H1 (cell line): ENCODE measurements around the gene REM2. TPM values are rescaled to one million over a fixed set of nuclear protein-coding genes. Genes with fewer than 3 reads are reported as not detected.
A peak's percentile ranks its signal among the peaks of the same experiment; 100 is the strongest.

ENCODE experiments used
- CTCF ChIA-PET: fragments of 300-600 bp; sonication (Branson Sonifier 250); formaldehyde crosslinking; loops from one replicate; lab custom pipeline; 2021; ENCODE audit not compliant: partially characterized antibody; lab: Charles Lee
- POLR2A ChIA-PET: fragments of 300-600 bp; sonication (Branson Sonifier 250); formaldehyde crosslinking; loops from one replicate; lab custom pipeline; 2021; ENCODE audit warnings: inconsistent platforms; ENCODE audit not compliant: partially characterized antibody; lab: Charles Lee
- DNase-seq, 2 experiments: peaks; one replicate each; pipeline versions ENCODE4 v3.0.0 to v3.0.0-alpha.2; 2010 to 2022; ENCODE audit warnings: low spot score in 2 of 2, low read depth in 1 of 2, mixed read lengths in 1 of 2
- FAIRE-seq: peaks from 2 replicates; lab custom pipeline; 2011; peaks lifted over from hg19 to GRCh38; lab: Jason Lieb, UNC
- H2AFZ ChIP-seq: 2 replicates; pipeline ENCODE4 v1.8.1; 2012; ENCODE audit warnings: low read length, inconsistent platforms
- H2AK5ac ChIP-seq: 2 replicates; pipeline ENCODE4 v1.6.1; 2013; ENCODE audit warnings: low read depth, low read length
- H2BK120ac ChIP-seq: replicated peaks from 2 replicates; pipeline ENCODE3; 2013; ENCODE audit warnings: low read depth, low read length, inconsistent platforms
- H2BK12ac ChIP-seq: 2 replicates; pipeline ENCODE4 v1.6.1; 2013; ENCODE audit warnings: low read depth, low read length
- H2BK15ac ChIP-seq: 2 replicates; pipeline ENCODE4 v1.6.1; 2013; ENCODE audit warnings: low read length
- H2BK20ac ChIP-seq: 2 replicates; pipeline ENCODE4 v1.6.1; 2013; ENCODE audit warnings: low read length
- H2BK5ac ChIP-seq: 2 replicates; pipeline ENCODE4 v1.6.1; 2013; ENCODE audit warnings: low read depth, low read length
- H3K14ac ChIP-seq: 2 replicates; pipeline ENCODE4 v1.6.1; 2013; ENCODE audit warnings: inconsistent platforms; ENCODE audit not compliant: insufficient read length
- H3K18ac ChIP-seq: 2 replicates; pipeline ENCODE4 v1.6.1; 2013; ENCODE audit warnings: low read length; ENCODE audit errors: extremely low read depth
- H3K23ac ChIP-seq: 2 replicates; pipeline ENCODE4 v1.6.1; 2013; ENCODE audit warnings: inconsistent platforms; ENCODE audit not compliant: insufficient read length
- H3K23me2 ChIP-seq: 2 replicates; pipeline ENCODE4 v1.6.1; 2013; ENCODE audit warnings: low read depth, low read length
- H3K27ac ChIP-seq: 2 replicates; pipeline ENCODE4 v1.6.1; 2011; ENCODE audit warnings: low read depth, low read length, inconsistent platforms
- H3K27me3 ChIP-seq, 4 experiments: replicated peaks in 1 of 4; 1 replicate in 1 of 4; 2 replicates in 3 of 4; pipeline versions ENCODE4 v1.6.1 to v1.8.1; 2011 to 2013; ENCODE audit warnings: low read length in 3 of 4, mild to moderate bottlenecking in 3 of 4, inconsistent platforms in 2 of 4, mixed read lengths in 2 of 4, moderate library complexity in 1 of 4; ENCODE audit not compliant: control insufficient read depth in 3 of 4, insufficient read depth in 3 of 4; ENCODE audit errors: extremely low read depth in 1 of 4
- H3K36me3 ChIP-seq, 4 experiments: 2 replicates each; pipeline versions ENCODE4 v1.6.1 to v1.8.1; 2011 to 2013; ENCODE audit warnings: mild to moderate bottlenecking in 4 of 4, low read length in 3 of 4, moderate library complexity in 2 of 4, control low read depth in 1 of 4, inconsistent platforms in 1 of 4; ENCODE audit not compliant: insufficient read depth in 4 of 4, control insufficient read depth in 2 of 4
- H3K4ac ChIP-seq: replicated peaks from 2 replicates; pipeline ENCODE3; 2013; ENCODE audit warnings: low read length, low read depth, mixed read lengths, inconsistent platforms; ENCODE audit not compliant: insufficient read length
- H3K4me1 ChIP-seq, 4 experiments: replicated peaks in 1 of 4; 1 replicate in 1 of 4; 2 replicates in 3 of 4; pipeline versions ENCODE4 v1.6.1 to v1.8.1; 2011 to 2013; ENCODE audit warnings: low read length in 3 of 4, inconsistent platforms in 2 of 4, mixed read lengths in 1 of 4; ENCODE audit not compliant: insufficient read depth in 4 of 4, control insufficient read depth in 3 of 4
- H3K4me2 ChIP-seq, 2 experiments: 2 replicates each; pipeline versions ENCODE4 v1.6.1 to v1.8.1; 2011 to 2013; ENCODE audit warnings: low read depth in 2 of 2, low read length in 2 of 2, control low read depth in 1 of 2, inconsistent platforms in 1 of 2, mild to moderate bottlenecking in 1 of 2; ENCODE audit not compliant: insufficient read depth in 1 of 2
- H3K4me3 ChIP-seq, 4 experiments: fragments of 200-600, 300-600 bp in 1 of 4; sonication (generic), shearing (Covaris generic), sonication (Bioruptor Twin) in 1 of 4; 2 replicates each; pipeline versions ENCODE4 v1.5.1 to v1.8.1; 2011 to 2016; ENCODE audit warnings: low read length in 4 of 4, low read depth in 3 of 4, control low read depth in 2 of 4, inconsistent platforms in 2 of 4, mild to moderate bottlenecking in 2 of 4, mixed read lengths in 1 of 4, moderate library complexity in 1 of 4; ENCODE audit not compliant: insufficient read depth in 2 of 4; ENCODE audit errors: extremely low read depth in 1 of 4
- H3K56ac ChIP-seq: replicated peaks from 2 replicates; pipeline ENCODE3; 2013; ENCODE audit warnings: low read depth, mild to moderate bottlenecking, mixed read lengths, low read length, inconsistent platforms; ENCODE audit not compliant: insufficient read length
- H3K79me1 ChIP-seq: 2 replicates; pipeline ENCODE4 v1.6.1; 2013; ENCODE audit warnings: low read depth, low read length, control low read depth
- H3K79me2 ChIP-seq, 2 experiments: 2 replicates each; pipeline versions ENCODE4 v1.6.1 to v1.8.1; 2012 to 2013; ENCODE audit warnings: low read length in 2 of 2, mild to moderate bottlenecking in 2 of 2, inconsistent platforms in 1 of 2; ENCODE audit not compliant: insufficient read depth in 2 of 2, control insufficient read depth in 1 of 2
- H3K9ac ChIP-seq, 4 experiments: replicated peaks in 1 of 4; 1 replicate in 1 of 4; 2 replicates in 3 of 4; pipeline versions ENCODE4 v1.6.1 to v1.8.1; 2011 to 2013; ENCODE audit warnings: low read depth in 3 of 4, low read length in 3 of 4, control low read depth in 2 of 4, mild to moderate bottlenecking in 2 of 4, moderate library complexity in 2 of 4, inconsistent platforms in 1 of 4; ENCODE audit errors: extremely low read depth in 1 of 4
- H3K9me3 ChIP-seq, 2 experiments: 2 replicates each; pipeline versions ENCODE4 v1.6.1 to v1.8.1; 2012 to 2013; ENCODE audit warnings: mild to moderate bottlenecking in 2 of 2, moderate library complexity in 2 of 2, control low read depth in 1 of 2, inconsistent platforms in 1 of 2, low read depth in 1 of 2, low read length in 1 of 2, mixed read lengths in 1 of 2; ENCODE audit not compliant: insufficient read depth in 2 of 2
- H4K20me1 ChIP-seq, 2 experiments: replicated peaks in 1 of 2; 2 replicates each; pipeline versions ENCODE3 to v1.8.1; 2011 to 2013; ENCODE audit warnings: inconsistent platforms in 2 of 2, low read length in 2 of 2, mild to moderate bottlenecking in 1 of 2; ENCODE audit not compliant: insufficient read depth in 2 of 2, control insufficient read depth in 1 of 2
- H4K5ac ChIP-seq: 2 replicates; pipeline ENCODE4 v1.6.1; 2013; ENCODE audit warnings: low read length, low read depth, mixed read lengths, inconsistent platforms; ENCODE audit not compliant: insufficient read length
- H4K8ac ChIP-seq: 2 replicates; pipeline ENCODE4 v1.8.0; 2013; ENCODE audit warnings: mild to moderate bottlenecking, moderate library complexity, low read length, inconsistent platforms; ENCODE audit not compliant: insufficient read depth; ENCODE audit errors: extremely low read depth
- H4K91ac ChIP-seq: replicated peaks from 2 replicates; pipeline ENCODE3; 2013; ENCODE audit warnings: low read length, mixed read lengths, inconsistent platforms; ENCODE audit not compliant: insufficient read length
- POLR2AphosphoS5 ChIP-seq: IDR thresholded peaks from 2 replicates; pipeline ENCODE4 v1.6.1; 2011; ENCODE audit warnings: low read depth, low read length
- ZNF274 ChIP-seq: IDR thresholded peaks from 2 replicates; pipeline ENCODE4 v1.7.0; 2012; ENCODE audit warnings: low read length, borderline replicate concordance; ENCODE audit errors: extremely low read depth
- WGBS, 2 experiments: shearing (Covaris generic) in 1 of 2; methylation state at CpG; one replicate each; pipeline versions ENCODE4 v1.1.6 to v1.1.7; 2013 to 2015; ENCODE audit warnings: low lambda C conversion rate in 2 of 2, mixed read lengths in 2 of 2, inconsistent platforms in 1 of 2, low coverage in 1 of 2, missing lambda C conversion rate in 1 of 2; ENCODE audit not compliant: insufficient replicate concordance in 2 of 2, insufficient coverage in 1 of 2, insufficient read length in 1 of 2; ENCODE audit errors: extremely low coverage in 1 of 2, missing lambda C conversion rate in 1 of 2; 5-methylcytosine and 5-hydroxymethylcytosine counted together
- polyA plus RNA-seq, 7 experiments: library from polyadenylated mRNA; depleted of rRNA in 3 of 7; stranded (reverse) in 5 of 7; unstranded in 2 of 7; fragments of >200 nt in 5 of 7; fragments of 200-250 nt in 2 of 7; gene quantifications; 1 replicate in 5 of 7; 2 replicates in 1 of 7; 4 replicates in 1 of 7; pipeline versions ENCODE4 v1.2.1 to v1.2.3, GENCODE V29; 2011 to 2013; ENCODE audit warnings: missing spikeins in 2 of 7, mixed read lengths in 2 of 7
- total RNA-seq: library from RNA; stranded (reverse); fragmentation: NEBNext Ultra II Directional; extraction: Animal tissue kit (Norgen Biotek cat#: 25700); gene quantifications from 2 replicates; pipeline ENCODE4 v1.2.1, GENCODE V29; 2021

Gene REM2
- total and polyA plus RNA-seq, 2 of the 8 experiments (the other 6 are each of a cell fraction or from before 2014, with no cell fraction given): 1.00 to 1.1 TPM

GRCh38 chr14:22852599-22852939 lies 30.5 kb upstream of the REM2 start:
- H2AK5ac ChIP-seq: no peak overlapping the region
- no peak overlapping the region for H4K5ac ChIP-seq
- no peaks in the 10 kb centered on the region for H4K20me1 ChIP-seq
- H3K14ac ChIP-seq: no peak overlapping the region
- ChIA-PET POLR2A (interaction anchor here (1.0 to 13.9 kb wide), 3 partner anchors 14 to 30 kb away, joined by 4 to 203 read pairs (median 85); partner anchors contain the start of genes MMP14 and MRPL52), CTCF (interaction anchor here (0.6 to 56.0 kb wide), 32 partner anchors 12 to 463 kb away, joined by 3 to 1562 read pairs (median 6); partner anchors contain the start of genes AJUBA, LRP10, MMP14 and MRPL52)
- H3K4me1 ChIP-seq: peaks cover 4 to 22% (median 11%) of the 10 kb centered on the region in 4 experiments
- no peak overlapping the region for H3K4me3 ChIP-seq
- TF ChIP-seq POLR2AphosphoS5 (no peak), ZNF274 (no peak)
- 90% methylated on average over 2 of the region's 2 CpGs; no CpG with 5 or more reads in 1 of the 2 experiments for WGBS, 2 experiments
- no peaks in the 10 kb centered on the region for H3K79me1 ChIP-seq
- H3K27ac ChIP-seq: no peak overlapping the region
- peaks cover 2% of the 10 kb centered on the region; the same call in 1 of the 2 replicates for H3K23me2 ChIP-seq
- H2AFZ ChIP-seq: peak overlapping the region; percentile 98; the same call in 1 of the 2 replicates
- no peaks in the 10 kb centered on the region; a peak in 1 of 4 replicates for H3K9me3 ChIP-seq
- no peak overlapping the region for H3K4ac ChIP-seq
- no peak overlapping the region for H2BK5ac ChIP-seq
- no peak overlapping the region for H3K18ac ChIP-seq
- H2BK12ac ChIP-seq: no peak overlapping the region
- no peak overlapping the region for H3K56ac ChIP-seq
- H3K79me2 ChIP-seq: no peaks in the 10 kb centered on the region
- H2BK120ac ChIP-seq: no peak overlapping the region
- no peak overlapping the region for H3K9ac ChIP-seq
- no peak for DNase-seq
- H2BK20ac ChIP-seq: 0 out of 2 replicates have a peak overlapping the region, but pooled peaks have one; percentile 66
- no peak overlapping the region for H4K91ac ChIP-seq
- peak overlapping the region in 1 of 2 experiments; percentile 90; a peak in 1 of 4 replicates for H3K4me2 ChIP-seq
- H3K36me3 ChIP-seq: no peaks in the 10 kb centered on the region
- no peaks in the 10 kb centered on the region for H3K27me3 ChIP-seq
- H3K23ac ChIP-seq: no peak overlapping the region
- FAIRE-seq: no peak
- no peak overlapping the region for H2BK15ac ChIP-seq
- peak overlapping the region; percentile 82 for H4K8ac ChIP-seq
